SJSA1 (cell line): ENCODE measurements around the gene UBFD1. TPM values are rescaled to one million over a fixed set of nuclear protein-coding genes. Genes with fewer than 3 reads are reported as not detected.

ENCODE experiments used
- total RNA-seq: library from RNA; depleted of rRNA; stranded (reverse); fragments of >200 nt; shearing (Covaris generic); gene quantifications from 2 replicates; pipeline ENCODE4 v1.2.3, GENCODE V29; 2014; rRNA removed

UBFD1 gene
- total RNA-seq, 1 experiment from 2014 or later: 88.0 TPM

Other genes starting within 250 kb of the UBFD1 start
- 10.9 and 16.1 TPM in 2 replicates for gene COG7, start 104.5 kb upstream of the UBFD1 start, total RNA-seq
- gene GGA2, start 47.2 kb upstream of the UBFD1 start, total RNA-seq: 11.7 and 28.0 TPM in 2 replicates
- 48.4 and 51.2 TPM in 2 replicates for gene EARS2, start 377 bp upstream of the UBFD1 start, total RNA-seq
- 140 and 184 TPM in 2 replicates for gene NDUFAB1, start 38.6 kb downstream of the UBFD1 start, total RNA-seq
- 9.7 and 12.4 TPM in 2 replicates for gene PALB2, start 83.6 kb downstream of the UBFD1 start, total RNA-seq
- gene DCTN5, start 83.7 kb downstream of the UBFD1 start, total RNA-seq: 22.4 and 57.8 TPM in 2 replicates
- 72.9 and 86.5 TPM in 2 replicates for gene PLK1, start 121.2 kb downstream of the UBFD1 start, total RNA-seq
- gene ERN2, start 155.5 kb downstream of the UBFD1 start, total RNA-seq: not detected in 2 replicates
- not detected in 2 replicates for gene CHP2, start 197.3 kb downstream of the UBFD1 start, total RNA-seq